Measurements from ENCODE around the gene IL1RL2.

Gene IL1RL2

DNA sequence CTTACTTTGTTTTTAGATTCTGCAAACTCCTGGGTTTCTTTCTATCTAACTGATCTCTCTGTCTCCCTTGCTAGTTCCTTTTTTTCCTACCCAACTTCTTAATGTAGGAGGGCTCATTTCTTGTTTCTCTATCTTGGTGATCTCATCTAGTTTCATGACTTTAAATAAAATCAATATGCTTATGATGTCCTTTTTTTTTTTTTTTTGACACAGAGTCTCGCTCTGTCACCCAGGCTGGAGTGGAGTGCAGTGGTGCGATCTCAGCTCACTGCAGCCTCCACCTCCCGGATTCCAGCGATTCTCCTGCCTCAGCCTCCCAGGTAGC, 82.3 kb downstream of the IL1RL2 start:
- no peak for DNase-seq

DNA sequence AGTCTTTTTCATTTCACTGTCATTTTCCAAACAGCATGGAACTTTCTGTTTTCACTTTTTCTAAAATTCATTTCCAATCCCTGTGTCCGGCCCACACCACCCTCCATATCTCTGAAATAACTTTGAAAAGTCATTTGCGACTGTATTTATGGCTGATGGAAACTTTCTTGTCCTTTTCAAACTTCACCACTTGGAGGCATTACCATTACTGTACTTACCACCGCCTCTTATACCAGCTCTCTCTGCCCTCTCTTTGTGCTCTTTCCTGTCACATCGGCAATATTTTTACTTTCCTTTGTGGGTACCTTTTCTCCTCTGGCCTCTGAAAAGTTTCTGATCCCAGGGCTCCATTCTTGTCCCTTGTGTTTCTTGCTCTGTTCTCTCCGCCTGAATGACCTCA, 85.0 kb downstream of the IL1RL2 start:
- DNase-seq = no peak

DNA sequence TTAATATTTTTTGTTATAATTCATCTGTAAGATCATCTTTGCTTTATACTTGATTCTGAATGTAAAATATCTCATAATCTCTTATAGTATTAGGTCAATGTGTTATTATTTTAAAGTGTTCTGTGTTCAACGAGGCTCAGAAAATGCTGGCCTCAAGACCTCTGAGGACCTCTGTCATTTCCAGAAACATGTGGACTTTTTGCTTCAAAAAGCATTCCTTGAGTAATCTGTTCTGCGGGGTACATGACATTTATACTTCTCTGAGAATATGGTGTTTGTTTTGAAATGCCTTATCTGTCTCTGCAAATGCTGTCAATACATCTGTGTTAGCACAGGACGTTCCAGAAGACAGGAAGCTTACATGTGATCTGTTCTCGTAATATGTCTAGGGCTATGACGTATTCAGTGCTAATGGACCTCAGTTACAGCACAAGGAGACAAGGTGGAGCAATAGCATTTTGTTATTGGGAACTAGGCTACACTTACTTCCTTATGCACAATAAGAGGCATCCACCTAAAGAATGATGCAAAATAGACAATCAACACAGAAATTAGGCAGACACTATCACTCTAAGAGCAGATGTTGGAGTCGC, 86.9 kb downstream of the IL1RL2 start:
- no peak for DNase-seq

DNA sequence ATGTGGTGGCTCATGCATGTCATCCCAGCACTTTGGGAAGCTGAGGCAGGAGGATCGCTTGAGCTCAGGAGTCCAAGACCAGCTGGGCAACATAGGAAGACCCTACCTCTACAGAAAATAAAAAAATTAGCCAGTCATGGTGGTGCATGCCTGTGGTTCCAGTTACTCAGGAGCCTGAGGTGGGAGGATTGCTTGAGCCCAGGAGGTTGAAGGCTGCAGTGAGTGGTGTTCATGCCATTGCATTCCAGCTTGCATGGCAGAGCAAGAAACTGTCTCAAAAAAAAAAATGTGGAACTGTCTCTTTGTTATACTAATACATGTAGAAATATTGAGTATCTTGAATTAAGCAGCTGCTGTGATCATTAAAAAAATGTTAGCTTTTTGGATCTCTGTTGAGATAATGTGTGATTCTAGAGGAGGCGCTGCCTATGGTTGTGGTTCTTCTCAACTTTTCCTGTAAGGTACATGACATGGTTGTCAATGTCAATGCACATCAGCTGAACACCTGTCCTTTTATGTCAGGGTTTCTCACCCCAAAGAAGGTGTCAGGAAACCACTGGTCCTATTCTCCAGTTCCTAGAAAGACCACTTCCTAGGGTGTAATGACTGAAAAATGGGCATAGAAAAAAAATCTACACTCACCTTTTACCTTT, 89.9 kb downstream of the IL1RL2 start:
- no peak for DNase-seq

DNA sequence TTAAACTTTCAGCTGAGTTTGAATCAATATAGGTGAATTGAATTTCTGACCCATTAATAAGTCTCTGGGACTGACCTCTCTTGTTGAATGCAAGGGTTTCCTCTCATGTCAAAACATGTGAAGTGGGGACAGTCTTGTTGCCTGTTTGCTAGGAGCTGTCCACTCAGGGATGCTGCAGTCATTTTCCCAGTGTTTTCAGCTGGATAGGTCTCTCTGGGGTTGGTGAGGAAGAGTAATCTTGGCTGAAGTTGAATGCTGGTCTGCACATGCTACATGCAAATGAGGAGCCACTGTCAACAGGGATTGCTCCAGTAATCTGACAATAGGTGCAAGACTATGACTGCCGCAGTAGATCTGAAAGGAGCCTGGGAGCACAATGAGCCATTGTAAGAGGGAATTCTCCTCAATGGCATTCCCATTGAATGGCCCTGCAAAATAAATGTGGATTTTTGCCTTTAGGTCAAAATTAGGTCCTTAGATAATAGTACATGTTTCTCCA, 90.4 kb downstream of the IL1RL2 start:
- no peak for DNase-seq

DNA sequence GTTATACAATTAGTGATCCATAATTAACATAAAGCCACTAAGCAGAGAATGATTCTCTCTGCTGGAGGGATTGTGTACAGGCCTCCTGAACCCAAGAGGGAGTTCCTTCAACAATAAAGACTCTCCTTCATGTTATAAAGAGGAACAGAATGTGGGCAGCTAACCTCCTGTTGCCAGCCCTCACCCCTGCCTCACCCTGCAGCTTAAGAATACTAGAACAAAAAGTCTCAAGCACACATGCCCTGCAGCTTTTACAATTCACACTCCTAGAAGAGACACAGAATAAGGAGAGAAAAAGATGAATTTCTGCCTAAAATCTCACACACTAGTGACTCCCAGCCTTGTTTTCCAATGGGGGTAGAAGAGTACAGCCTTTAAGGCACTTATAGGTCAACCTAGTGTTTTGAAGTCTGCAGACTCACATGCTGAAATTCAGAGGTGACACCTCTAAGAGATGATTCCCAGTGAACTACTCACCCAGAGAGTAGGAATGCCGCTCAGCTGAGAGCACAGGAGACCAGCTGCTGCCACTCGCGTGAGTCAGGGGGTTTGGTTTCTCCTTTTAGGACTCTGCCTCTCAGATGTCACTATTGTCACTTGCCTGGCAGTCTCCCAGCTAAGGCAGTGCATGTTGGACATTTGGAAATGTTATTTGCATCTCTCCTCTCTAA, 92.0 kb downstream of the IL1RL2 start:
- DNase-seq = no peak

DNA sequence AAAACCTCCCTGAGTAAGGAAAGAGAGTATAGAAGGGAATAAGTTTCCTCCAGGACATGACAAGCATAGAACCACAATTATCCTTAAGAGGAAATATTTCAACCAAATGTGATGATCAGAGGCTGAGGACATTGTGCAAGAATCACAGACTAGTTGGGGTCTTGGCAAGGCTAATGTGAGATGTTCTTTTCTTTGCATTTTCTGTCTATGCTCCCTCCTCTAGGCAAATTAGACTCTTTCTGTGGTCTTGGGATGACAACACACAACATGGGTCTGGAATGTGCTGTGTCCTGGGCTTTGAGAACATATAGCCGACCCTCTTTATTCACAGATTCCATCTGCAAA, 92.5 kb downstream of the IL1RL2 start:
- no peak for DNase-seq

DNA sequence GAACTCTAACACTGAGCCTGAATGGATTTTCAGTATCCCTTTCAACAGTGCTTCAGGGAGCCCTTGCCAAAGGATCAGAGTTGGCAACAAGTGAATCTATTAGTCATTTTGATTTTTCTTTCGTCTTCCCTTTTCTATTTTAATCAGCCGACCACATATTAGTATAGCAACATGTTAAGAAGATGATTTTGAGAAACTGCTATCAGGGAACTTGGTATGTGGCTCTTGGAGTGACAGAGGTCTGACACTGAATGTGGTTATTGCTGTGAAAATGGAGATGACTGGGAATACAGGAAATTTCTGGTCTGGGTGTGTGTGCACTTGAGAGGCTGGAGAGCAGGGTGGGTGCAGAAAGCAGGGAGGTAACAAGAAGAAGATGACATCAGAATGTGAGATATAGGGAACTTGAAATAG, 95.9 kb downstream of the IL1RL2 start:
- no peak for DNase-seq

DNA sequence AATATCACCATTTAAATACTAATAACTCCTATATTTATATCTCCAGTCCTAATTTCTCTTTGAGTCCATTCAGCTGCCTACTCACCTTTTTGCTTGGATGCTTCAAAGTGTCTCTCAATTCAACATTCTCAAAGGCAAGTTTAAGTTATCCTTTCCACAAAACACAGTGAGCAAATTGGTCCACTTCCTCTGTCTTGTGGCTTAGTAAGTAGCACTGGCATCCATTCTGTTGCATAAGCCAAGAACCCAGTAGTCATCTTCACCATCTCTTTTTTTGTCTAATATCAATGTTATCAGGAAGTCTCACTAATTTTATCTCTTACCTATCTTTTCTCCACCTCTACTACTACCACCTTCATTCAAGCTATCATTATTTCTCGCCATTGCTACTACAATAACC, 97.2 kb downstream of the IL1RL2 start:
- DNase-seq = no peak

DNA sequence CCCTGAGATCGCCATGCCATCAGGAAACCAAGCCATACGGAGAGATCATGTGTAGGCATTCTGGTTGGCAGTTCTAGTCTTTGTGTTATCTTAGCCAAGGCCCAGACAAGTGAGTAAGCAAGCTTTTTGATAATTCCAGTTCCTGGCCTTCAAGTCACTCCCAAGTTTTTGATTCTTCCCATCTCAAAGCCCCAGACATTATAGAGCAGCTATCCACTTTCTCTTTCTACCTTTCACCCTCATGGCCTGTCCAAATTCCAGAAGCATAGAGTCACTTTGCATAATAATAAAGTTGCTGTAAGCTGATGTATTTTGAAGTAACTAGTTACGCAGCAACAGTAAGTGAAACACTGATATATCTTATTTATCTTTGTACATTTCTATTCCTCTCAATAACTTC, 97.8 kb downstream of the IL1RL2 start:
- DNase-seq = no peak

DNA sequence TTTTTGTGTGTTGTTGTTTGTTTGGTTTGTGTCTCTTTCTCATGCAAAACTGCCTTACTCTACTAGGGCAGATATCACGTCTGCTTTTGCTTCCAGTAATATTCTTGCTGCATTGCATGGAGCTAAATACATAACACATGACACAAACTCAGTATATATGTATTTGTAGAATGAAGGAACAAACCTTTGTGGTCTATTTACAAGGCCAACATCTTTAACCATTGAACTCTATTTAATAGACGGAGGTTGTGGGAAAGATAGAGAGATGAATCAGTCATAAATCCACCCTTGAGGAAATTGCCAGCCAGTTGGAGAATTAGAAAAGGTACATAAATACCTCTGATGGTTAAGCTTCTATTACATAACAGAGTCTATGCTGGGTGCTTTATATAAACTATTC, 98.5 kb downstream of the IL1RL2 start:
- DNase-seq = no peak

DNA sequence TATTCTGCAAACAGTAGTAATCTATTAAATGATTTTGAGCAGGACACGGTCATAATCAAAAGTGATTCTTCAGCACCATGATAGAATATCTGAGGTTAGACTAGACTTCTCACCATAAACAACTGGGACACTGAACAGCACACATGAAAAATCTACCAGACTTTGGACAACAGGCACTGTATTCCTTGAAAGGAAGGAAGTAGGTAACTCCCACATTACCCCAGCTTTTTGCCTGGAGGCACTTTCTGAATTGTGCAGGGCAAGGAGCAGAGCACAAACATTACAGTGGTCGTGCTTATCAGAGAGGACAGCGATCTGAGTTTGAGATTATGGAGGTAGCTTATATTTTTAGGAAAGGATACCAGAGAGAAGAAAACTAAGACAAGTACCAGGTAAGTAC, 99.2 kb downstream of the IL1RL2 start:
- DNase-seq = no peak

DNA sequence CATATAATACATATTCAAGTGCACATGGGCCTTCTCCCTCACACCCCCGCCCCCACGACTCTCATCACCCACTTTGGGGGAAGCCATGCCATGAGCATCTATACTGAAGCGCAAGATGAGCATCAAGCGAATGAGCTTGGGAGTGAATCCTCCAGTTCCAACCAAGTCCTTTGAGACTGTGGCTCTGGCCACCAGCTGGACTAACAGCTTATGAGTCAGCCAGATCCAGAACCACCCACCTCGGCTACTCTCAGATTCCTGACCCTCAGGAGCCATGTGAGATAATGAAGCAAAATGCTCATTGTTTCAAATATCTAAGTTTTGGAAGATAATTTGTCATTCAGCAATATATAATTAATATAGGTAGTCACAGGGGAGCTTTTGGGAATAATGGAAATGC, 102.3 kb downstream of the IL1RL2 start:
- DNase-seq = no peak

All from stimulated activated CD4-positive, alpha-beta T cell treated with anti-CD3 and anti-CD28 coated beads, Interleukin-2, amount 100 ng/mL, for 48 hours (primary cell).